Natural killer cell (primary cell): ENCODE results near the gene CDC37L1. TPM values are rescaled to one million over a fixed set of nuclear protein-coding genes. Genes with fewer than 3 reads are reported as not detected.

ENCODE experiments used
- ATAC-seq, 3 donors: fragments of 150-1000 bp in 2 of 3; fragments of 200-7000 bp in 1 of 3; cut with Tn5 transposase; 1 replicate in 1 of 3; 2 replicates in 2 of 3; pipeline ENCODE4 v1.10.0; 2021; ENCODE audit warnings: mild to moderate bottlenecking in 2 of 3, moderate library complexity in 2 of 3
- DNase-seq, 2 donors: peaks; one replicate each; pipeline versions ENCODE4 v3.0.0 to v3.0.0-alpha.2; 2013 to 2021; ENCODE audit warnings: mixed read lengths in 1 of 2
- H3K27ac ChIP-seq: one replicate; pipeline ENCODE4 v1.5.1; 2013; ENCODE audit warnings: mild to moderate bottlenecking, low read length
- H3K27me3 ChIP-seq: one replicate; pipeline ENCODE4 v1.6.1; 2013; ENCODE audit warnings: low read length; ENCODE audit not compliant: control insufficient read depth, insufficient read depth
- H3K36me3 ChIP-seq: one replicate; pipeline ENCODE4 v1.6.1; 2013; ENCODE audit warnings: low read length; ENCODE audit not compliant: control insufficient read depth, insufficient read depth
- H3K4me1 ChIP-seq: one replicate; pipeline ENCODE4 v1.6.1; 2013; ENCODE audit warnings: low read length; ENCODE audit not compliant: control insufficient read depth, insufficient read depth
- H3K4me3 ChIP-seq: one replicate; pipeline ENCODE4 v1.5.1; 2013; ENCODE audit warnings: low read length
- H3K9me3 ChIP-seq: one replicate; pipeline ENCODE4 v1.6.1; 2013; ENCODE audit warnings: low read length; ENCODE audit not compliant: control insufficient read depth, insufficient read depth
- H3K27ac Mint-ChIP-seq, 2 donors: one replicate each; pipeline ENCODE4 v1.8.0; 2022; ENCODE audit warnings: mild to moderate bottlenecking in 2 of 2, mixed read lengths in 2 of 2, moderate library complexity in 1 of 2
- H3K27me3 Mint-ChIP-seq, 2 donors: one replicate each; pipeline ENCODE4 v1.8.0; 2022; ENCODE audit warnings: low read depth in 2 of 2, mixed read lengths in 2 of 2
- H3K36me3 Mint-ChIP-seq: one replicate; pipeline ENCODE4 v1.8.0; 2022; ENCODE audit warnings: mixed read lengths
- H3K4me1 Mint-ChIP-seq, 2 donors: one replicate each; pipeline ENCODE4 v1.8.0; 2022; ENCODE audit warnings: mixed read lengths in 2 of 2
- H3K4me3 Mint-ChIP-seq: one replicate; pipeline ENCODE4 v1.8.0; 2022; ENCODE audit warnings: mild to moderate bottlenecking, moderate library complexity, mixed read lengths
- H3K9me3 Mint-ChIP-seq, 2 donors: one replicate each; pipeline ENCODE4 v1.8.0; 2022; ENCODE audit warnings: mixed read lengths in 2 of 2
- CTCF ChIP-seq: fragments of 200-600 bp; IDR thresholded peaks from one replicate; pipeline ENCODE4 v1.8.0; 2022; ENCODE audit warnings: antibody characterized with exemption
- WGBS: methylation state at CpG from one replicate; pipeline ENCODE4 v1.1.7; 2013; ENCODE audit warnings: missing lambda C conversion rate; ENCODE audit not compliant: insufficient coverage; 5-methylcytosine and 5-hydroxymethylcytosine counted together
- intact Hi-C: fragments of 100-400 bp; cut with micrococcal nuclease; formaldehyde crosslinking; loops from one replicate; pipeline ENCODE4 v1.14.2; 2022
- total RNA-seq, 4 donors: library from RNA; stranded (reverse); fragments of 120-200 nt in 1 of 4; gene quantifications; one replicate each; pipeline versions ENCODE4 v1.2.3 to v1.2.4, GENCODE V29; 2013 to 2022

The CDC37L1 gene
- total RNA-seq, 3 donors from 2014 or later (not counting 1 experiment from before 2014, with no cell fraction given), result 11.6 to 20.1 (median 13.0) TPM

- no peak for TF ChIP-seq CTCF
- H3K27ac Mint-ChIP-seq, result peak within 1 kb of the TSS; percentile 68 to 91
- Histone ChIP-seq H3K9me3 (no peaks in the 10 kb centered on the region), H3K4me1 (peaks cover 22% of the 10 kb centered on the region), H3K36me3 (no peaks in the 10 kb centered on the region), H3K4me3 (peak within 1 kb of the TSS; percentile 29), H3K27me3 (peaks cover 10% of the 10 kb centered on the region), H3K27ac (no peak within 1 kb of the TSS)
- peaks cover 46 to 58% of the 10 kb centered on the region in 2 donors for H3K4me1 Mint-ChIP-seq
- intact Hi-C loops, result loop anchor here (10.0 kb wide), 1 partner anchor 319 kb away; the partner anchor contains the start of gene JAK2
- no peaks in the 10 kb centered on the region for H3K9me3 Mint-ChIP-seq
- peak within 1 kb of the TSS; percentile 88 for H3K4me3 Mint-ChIP-seq
- H3K36me3 Mint-ChIP-seq, result no peaks in the 10 kb centered on the region
- peak; percentile 24 to 73 for DNase-seq
- ATAC-seq, result peak; percentile 34 to 53 (median 53)
- under 1% methylated on average over 34 of the region's 36 CpGs for WGBS
- peaks cover 6 to 11% of the 10 kb centered on the region in 2 donors for H3K27me3 Mint-ChIP-seq
Measured at GRCh38 chr9:4666042-4666699, 13.2 kb upstream of the CDC37L1 start, which contains the start of gene SPATA6L. Gene SPATA6L (minus strand): TSS chr9:4666480. CDS start chr9:4666250, 230 bp downstream.

- no peak overlapping the region for H3K4me3 Mint-ChIP-seq
- peaks cover 10% of the 10 kb centered on the region for H3K27me3 ChIP-seq
- H3K27me3 Mint-ChIP-seq, result peaks cover 6 to 11% of the 10 kb centered on the region in 2 donors
- TF ChIP-seq CTCF, result no peak
- H3K4me1 ChIP-seq, result peaks cover 13% of the 10 kb centered on the region
- intact Hi-C loops, result loop anchor here (10.0 kb wide), 1 partner anchor 317 kb away; the partner anchor contains the start of gene JAK2
- no peak overlapping the region for H3K4me3 ChIP-seq
- no peak overlapping the region for H3K27ac ChIP-seq
- H3K36me3 ChIP-seq, result no peaks in the 10 kb centered on the region
- peaks cover 33 to 44% of the 10 kb centered on the region in 2 donors for H3K4me1 Mint-ChIP-seq
- no peaks in the 10 kb centered on the region for H3K36me3 Mint-ChIP-seq
- H3K27ac Mint-ChIP-seq, result no peak overlapping the region
- WGBS, result 78% methylated on average over 1 of the region's 1 CpG
- H3K9me3 Mint-ChIP-seq, result no peaks in the 10 kb centered on the region
- DNase-seq, result peak in 1 of 2 donors; percentile 56
- no peaks in the 10 kb centered on the region for H3K9me3 ChIP-seq
- no peak for ATAC-seq
Measured at GRCh38 chr9:4667681-4668080, 11.7 kb upstream of the CDC37L1 start.

- 79% methylated on average over 2 of the region's 2 CpGs for WGBS
- H3K4me3 ChIP-seq, result no peak overlapping the region
- peaks cover 7% of the 10 kb centered on the region for H3K4me1 ChIP-seq
- no peak overlapping the region for H3K27ac Mint-ChIP-seq
- H3K4me1 Mint-ChIP-seq, result peaks cover 24 to 34% of the 10 kb centered on the region in 2 donors
- no peak for DNase-seq
- no peak for ATAC-seq
- no peak overlapping the region for H3K27ac ChIP-seq
- H3K36me3 ChIP-seq, result no peaks in the 10 kb centered on the region
- H3K36me3 Mint-ChIP-seq, result no peaks in the 10 kb centered on the region
- no peak for TF ChIP-seq CTCF
- peaks cover 6 to 11% of the 10 kb centered on the region in 2 donors for H3K27me3 Mint-ChIP-seq
- no peaks in the 10 kb centered on the region for H3K9me3 ChIP-seq
- no peak overlapping the region for H3K4me3 Mint-ChIP-seq
- H3K9me3 Mint-ChIP-seq, result no peaks in the 10 kb centered on the region
- intact Hi-C loops, result loop anchor here (10.0 kb wide), 1 partner anchor 316 kb away; the partner anchor contains the start of gene JAK2
- H3K27me3 ChIP-seq, result peaks cover 10% of the 10 kb centered on the region
Measured at GRCh38 chr9:4668604-4669003, 10.8 kb upstream of the CDC37L1 start.
